ENCODE data around the gene MYO1H.

Gene MYO1H

GRCh38 chr12:109455706-109456105 is 108.0 kb downstream of the MYO1H start:
- Histone ChIP-seq H3K36me3 (ENCODE audit: control insufficient read depth in 5 of 5, insufficient read depth in 5 of 5, low read length in 5 of 5) (peaks cover 27 to 93% (median 81%) of the 10 kb centered on the region in 5 donors), H3K4me3 (ENCODE audit: low read depth in 1 of 5, low read length in 5 of 5) (no peak overlapping the region), H3K9ac (ENCODE audit: low read length in 5 of 5) (no peak overlapping the region), H3K4me1 (ENCODE audit: control insufficient read depth in 5 of 5, insufficient read depth in 5 of 5, low read length in 5 of 5) (peaks cover 2 to 35% (median 23%) of the 10 kb centered on the region in 5 donors), H3K27me3 (ENCODE audit: control insufficient read depth in 5 of 5, insufficient read depth in 4 of 5, low read length in 5 of 5) (no peaks in the 10 kb centered on the region), H3K27ac (ENCODE audit: low read depth, low read length) (no peak overlapping the region), H3K9me3 (ENCODE audit: control insufficient read depth in 5 of 5, low read length in 5 of 5) (no peaks in the 10 kb centered on the region)

DNA sequence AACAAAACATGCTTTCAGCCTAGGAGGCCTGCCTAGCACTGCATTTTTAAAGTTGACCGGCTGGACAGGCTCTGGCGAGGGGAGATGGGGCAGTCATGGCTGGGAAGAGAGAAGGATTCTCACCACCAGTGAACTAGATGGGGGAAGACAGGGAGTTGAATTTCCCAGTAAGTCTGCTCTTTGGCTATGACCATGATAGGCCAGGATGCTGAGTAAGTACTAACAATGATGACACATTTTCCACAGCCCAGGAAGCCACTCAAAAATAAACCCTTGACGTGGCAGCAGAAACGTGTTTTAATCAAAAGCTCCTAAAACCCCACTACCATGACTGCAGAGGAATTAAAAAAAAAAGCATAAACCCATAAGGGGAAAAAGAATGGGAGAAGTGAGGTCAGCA is 110.4 kb downstream of the MYO1H start:
- peaks cover 21 to 56% (median 42%) of the 10 kb centered on the region in 5 donors for H3K4me1 ChIP-seq (ENCODE audit: control insufficient read depth in 5 of 5, insufficient read depth in 5 of 5, low read length in 5 of 5)
- H3K27ac ChIP-seq (ENCODE audit: low read depth, low read length): peak overlapping the region; percentile 97
- H3K9me3 ChIP-seq (ENCODE audit: control insufficient read depth in 5 of 5, low read length in 5 of 5): no peaks in the 10 kb centered on the region
- H3K27me3 ChIP-seq (ENCODE audit: control insufficient read depth in 5 of 5, insufficient read depth in 4 of 5, low read length in 5 of 5): no peaks in the 10 kb centered on the region
- H3K9ac ChIP-seq (ENCODE audit: low read length in 5 of 5): no peak overlapping the region
- peaks cover 23 to 69% (median 57%) of the 10 kb centered on the region in 5 donors for H3K36me3 ChIP-seq (ENCODE audit: control insufficient read depth in 5 of 5, insufficient read depth in 5 of 5, low read length in 5 of 5)
- no peak overlapping the region for H3K4me3 ChIP-seq (ENCODE audit: low read depth in 1 of 5, low read length in 5 of 5)

DNA sequence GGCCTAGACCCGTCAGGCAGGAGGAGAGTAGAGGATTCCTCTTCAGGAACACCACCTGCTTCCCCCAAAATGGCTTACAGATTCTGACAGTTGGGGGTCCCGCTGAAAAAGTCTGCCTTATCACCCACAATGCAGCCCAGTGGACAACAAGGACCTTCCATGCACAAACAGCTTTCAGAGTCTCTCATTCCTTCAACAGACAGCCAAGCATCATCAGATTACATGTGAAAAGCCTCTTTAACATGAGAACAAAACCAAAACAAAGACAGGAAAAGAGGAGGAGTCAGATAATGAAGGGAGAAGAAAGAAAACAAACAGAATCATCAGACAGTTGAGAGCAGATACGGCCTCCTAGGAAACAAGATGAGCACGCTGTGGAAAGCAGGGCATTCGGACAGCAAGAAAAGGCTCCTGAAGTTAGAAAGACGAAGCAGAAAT is 111.1 kb downstream of the MYO1H start:
- Histone ChIP-seq H3K9ac (ENCODE audit: low read length in 5 of 5) (peak overlapping the region in 1 of 5 donors; percentile 31), H3K4me3 (ENCODE audit: low read depth in 1 of 5, low read length in 5 of 5) (no peak overlapping the region), H3K36me3 (ENCODE audit: control insufficient read depth in 5 of 5, insufficient read depth in 5 of 5, low read length in 5 of 5) (peaks cover 23 to 62% (median 50%) of the 10 kb centered on the region in 5 donors), H3K9me3 (ENCODE audit: control insufficient read depth in 5 of 5, low read length in 5 of 5) (no peaks in the 10 kb centered on the region), H3K27me3 (ENCODE audit: control insufficient read depth in 5 of 5, insufficient read depth in 4 of 5, low read length in 5 of 5) (no peaks in the 10 kb centered on the region), H3K27ac (ENCODE audit: low read depth, low read length) (peak overlapping the region; percentile 97), H3K4me1 (ENCODE audit: control insufficient read depth in 5 of 5, insufficient read depth in 5 of 5, low read length in 5 of 5) (peaks cover 28 to 63% (median 49%) of the 10 kb centered on the region in 5 donors)

GRCh38 chr12:109459247-109459646 is 111.5 kb downstream of the MYO1H start:
- no peaks in the 10 kb centered on the region for H3K27me3 ChIP-seq (ENCODE audit: control insufficient read depth in 5 of 5, insufficient read depth in 4 of 5, low read length in 5 of 5)
- peaks cover 33 to 68% (median 53%) of the 10 kb centered on the region in 5 donors for H3K4me1 ChIP-seq (ENCODE audit: control insufficient read depth in 5 of 5, insufficient read depth in 5 of 5, low read length in 5 of 5)
- no peak overlapping the region for H3K9ac ChIP-seq (ENCODE audit: low read length in 5 of 5)
- peak overlapping the region; percentile 97 for H3K27ac ChIP-seq (ENCODE audit: low read depth, low read length)
- H3K36me3 ChIP-seq (ENCODE audit: control insufficient read depth in 5 of 5, insufficient read depth in 5 of 5, low read length in 5 of 5): peaks cover 19 to 57% (median 46%) of the 10 kb centered on the region in 5 donors
- H3K9me3 ChIP-seq (ENCODE audit: control insufficient read depth in 5 of 5, low read length in 5 of 5): no peaks in the 10 kb centered on the region
- no peak overlapping the region for H3K4me3 ChIP-seq (ENCODE audit: low read depth in 1 of 5, low read length in 5 of 5)

GRCh38 chr12:109460538-109460937 is 112.8 kb downstream of the MYO1H start:
- Histone ChIP-seq H3K27ac (ENCODE audit: low read depth, low read length) (peak overlapping the region; percentile 97), H3K9me3 (ENCODE audit: control insufficient read depth in 5 of 5, low read length in 5 of 5) (no peaks in the 10 kb centered on the region), H3K36me3 (ENCODE audit: control insufficient read depth in 5 of 5, insufficient read depth in 5 of 5, low read length in 5 of 5) (peaks cover 16 to 45% (median 36%) of the 10 kb centered on the region in 5 donors), H3K27me3 (ENCODE audit: control insufficient read depth in 5 of 5, insufficient read depth in 4 of 5, low read length in 5 of 5) (no peaks in the 10 kb centered on the region), H3K9ac (ENCODE audit: low read length in 5 of 5) (peak overlapping the region in 4 of 5 donors; percentile 42 to 76 (median 66)), H3K4me1 (ENCODE audit: control insufficient read depth in 5 of 5, insufficient read depth in 5 of 5, low read length in 5 of 5) (peaks cover 37 to 81% (median 66%) of the 10 kb centered on the region in 5 donors), H3K4me3 (ENCODE audit: low read depth in 1 of 5, low read length in 5 of 5) (no peak overlapping the region)

DNA sequence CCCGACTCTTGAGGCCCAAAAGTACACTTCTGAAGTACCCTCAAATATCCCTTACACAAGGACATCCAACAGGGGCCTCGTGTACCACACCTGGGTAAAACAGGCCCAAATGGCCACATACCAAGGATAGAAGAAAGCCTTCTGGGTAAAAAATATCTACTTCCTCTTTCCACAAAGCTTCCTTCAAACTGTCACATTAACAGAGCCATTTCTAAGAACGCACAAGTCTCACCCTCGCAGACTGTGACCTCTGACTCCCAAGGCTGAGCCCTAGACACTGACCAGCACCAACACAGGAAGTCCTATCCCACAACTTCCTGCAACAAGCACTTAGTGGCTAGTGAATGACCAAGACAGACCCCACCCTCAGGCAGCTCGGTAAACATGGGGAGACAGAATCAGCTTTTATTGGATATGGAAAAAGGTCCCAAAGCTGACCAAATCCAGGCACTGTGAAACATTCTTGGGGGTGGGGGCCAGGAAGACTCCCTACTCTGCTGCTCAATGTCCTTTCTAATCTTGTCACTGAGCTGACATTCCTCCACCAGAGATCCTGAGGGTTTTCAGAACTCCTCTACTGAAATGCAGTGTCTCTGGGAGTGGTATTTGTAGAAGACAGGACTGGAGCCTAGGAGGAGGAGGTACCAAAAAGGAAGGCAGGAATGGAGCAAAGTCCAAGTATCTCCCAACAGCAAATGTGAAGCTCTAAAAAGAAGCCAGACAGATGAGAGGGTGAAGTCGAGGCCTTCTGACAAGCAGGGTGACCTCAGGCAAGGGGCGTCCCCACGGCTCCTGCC is 113.5 kb downstream of the MYO1H start:
- Histone ChIP-seq H3K27me3 (ENCODE audit: control insufficient read depth in 5 of 5, insufficient read depth in 4 of 5, low read length in 5 of 5) (no peaks in the 10 kb centered on the region), H3K27ac (ENCODE audit: low read depth, low read length) (peak overlapping the region; percentile 97), H3K4me1 (ENCODE audit: control insufficient read depth in 5 of 5, insufficient read depth in 5 of 5, low read length in 5 of 5) (peaks cover 43 to 88% (median 73%) of the 10 kb centered on the region in 5 donors), H3K4me3 (ENCODE audit: low read depth in 1 of 5, low read length in 5 of 5) (peak overlapping the region in 4 of 5 donors; percentile 3 to 22 (median 19)), H3K9ac (ENCODE audit: low read length in 5 of 5) (peak overlapping the region; percentile 39 to 76 (median 61)), H3K36me3 (ENCODE audit: control insufficient read depth in 5 of 5, insufficient read depth in 5 of 5, low read length in 5 of 5) (peaks cover 10 to 40% (median 29%) of the 10 kb centered on the region in 5 donors), H3K9me3 (ENCODE audit: control insufficient read depth in 5 of 5, low read length in 5 of 5) (no peaks in the 10 kb centered on the region)

GRCh38 chr12:109461846-109462756 is 114.4 kb downstream of the MYO1H start:
- Histone ChIP-seq H3K27ac (ENCODE audit: low read depth, low read length) (peak overlapping the region; percentile 97), H3K36me3 (ENCODE audit: control insufficient read depth in 5 of 5, insufficient read depth in 5 of 5, low read length in 5 of 5) (peaks cover 5 to 39% (median 29%) of the 10 kb centered on the region in 5 donors), H3K9ac (ENCODE audit: low read length in 5 of 5) (peak overlapping the region; percentile 42 to 87 (median 70)), H3K9me3 (ENCODE audit: control insufficient read depth in 5 of 5, low read length in 5 of 5) (no peaks in the 10 kb centered on the region), H3K27me3 (ENCODE audit: control insufficient read depth in 5 of 5, insufficient read depth in 4 of 5, low read length in 5 of 5) (no peaks in the 10 kb centered on the region), H3K4me3 (ENCODE audit: low read depth in 1 of 5, low read length in 5 of 5) (peak overlapping the region; percentile 3 to 45 (median 20)), H3K4me1 (ENCODE audit: control insufficient read depth in 5 of 5, insufficient read depth in 5 of 5, low read length in 5 of 5) (peaks cover 51 to 96% (median 82%) of the 10 kb centered on the region in 5 donors)

- peaks cover 3 to 39% (median 25%) of the 10 kb centered on the region in 5 donors for H3K36me3 ChIP-seq (ENCODE audit: control insufficient read depth in 5 of 5, insufficient read depth in 5 of 5, low read length in 5 of 5)
- H3K27ac ChIP-seq (ENCODE audit: low read depth, low read length): peak overlapping the region; percentile 97
- peak overlapping the region; percentile 40 to 87 (median 65) for H3K9ac ChIP-seq (ENCODE audit: low read length in 5 of 5)
- peaks cover 56 to 100% (median 91%) of the 10 kb centered on the region in 5 donors for H3K4me1 ChIP-seq (ENCODE audit: control insufficient read depth in 5 of 5, insufficient read depth in 5 of 5, low read length in 5 of 5)
- no peaks in the 10 kb centered on the region for H3K27me3 ChIP-seq (ENCODE audit: control insufficient read depth in 5 of 5, insufficient read depth in 4 of 5, low read length in 5 of 5)
- no peaks in the 10 kb centered on the region for H3K9me3 ChIP-seq (ENCODE audit: control insufficient read depth in 5 of 5, low read length in 5 of 5)
- peak overlapping the region; percentile 13 to 63 (median 45) for H3K4me3 ChIP-seq (ENCODE audit: low read depth in 1 of 5, low read length in 5 of 5)
Measured at GRCh38 chr12:109462868-109463692, 115.4 kb downstream of the MYO1H start.

GRCh38 chr12:109463756-109464155 is 116.1 kb downstream of the MYO1H start:
- H3K9ac ChIP-seq (ENCODE audit: low read length in 5 of 5): peak overlapping the region in 4 of 5 donors; percentile 39 to 74 (median 65)
- H3K36me3 ChIP-seq (ENCODE audit: control insufficient read depth in 5 of 5, insufficient read depth in 5 of 5, low read length in 5 of 5): peaks cover 3 to 39% (median 27%) of the 10 kb centered on the region in 5 donors
- H3K4me1 ChIP-seq (ENCODE audit: control insufficient read depth in 5 of 5, insufficient read depth in 5 of 5, low read length in 5 of 5): peaks cover 56 to 97% (median 95%) of the 10 kb centered on the region in 5 donors
- H3K4me3 ChIP-seq (ENCODE audit: low read depth in 1 of 5, low read length in 5 of 5): peak overlapping the region; percentile 9 to 63 (median 45)
- H3K27ac ChIP-seq (ENCODE audit: low read depth, low read length): peak overlapping the region; percentile 97
- no peaks in the 10 kb centered on the region for H3K9me3 ChIP-seq (ENCODE audit: control insufficient read depth in 5 of 5, low read length in 5 of 5)
- H3K27me3 ChIP-seq (ENCODE audit: control insufficient read depth in 5 of 5, insufficient read depth in 4 of 5, low read length in 5 of 5): no peaks in the 10 kb centered on the region
